ENCODE measurements around the gene RAPGEF5. TPM values are rescaled to one million over a fixed set of nuclear protein-coding genes. Genes with fewer than 3 reads are reported as not detected.
A peak's percentile ranks its signal among the peaks of the same experiment; 100 is the strongest.

RAPGEF5 gene
- total RNA-seq, 1 experiment from 2014 or later: 9.3 TPM

GRCh38 chr7:22380333-22380732 is 23.4 kb upstream of the RAPGEF5 start:
- DNase-seq (ENCODE audit: low spot score): no peak

- DNase-seq (ENCODE audit: low spot score): no peak
Measured at GRCh38 chr7:22378199-22378980, 21.4 kb upstream of the RAPGEF5 start.

GRCh38 chr7:22377703-22378102 is 20.7 kb upstream of the RAPGEF5 start:
- DNase-seq (ENCODE audit: low spot score): no peak

DNA sequence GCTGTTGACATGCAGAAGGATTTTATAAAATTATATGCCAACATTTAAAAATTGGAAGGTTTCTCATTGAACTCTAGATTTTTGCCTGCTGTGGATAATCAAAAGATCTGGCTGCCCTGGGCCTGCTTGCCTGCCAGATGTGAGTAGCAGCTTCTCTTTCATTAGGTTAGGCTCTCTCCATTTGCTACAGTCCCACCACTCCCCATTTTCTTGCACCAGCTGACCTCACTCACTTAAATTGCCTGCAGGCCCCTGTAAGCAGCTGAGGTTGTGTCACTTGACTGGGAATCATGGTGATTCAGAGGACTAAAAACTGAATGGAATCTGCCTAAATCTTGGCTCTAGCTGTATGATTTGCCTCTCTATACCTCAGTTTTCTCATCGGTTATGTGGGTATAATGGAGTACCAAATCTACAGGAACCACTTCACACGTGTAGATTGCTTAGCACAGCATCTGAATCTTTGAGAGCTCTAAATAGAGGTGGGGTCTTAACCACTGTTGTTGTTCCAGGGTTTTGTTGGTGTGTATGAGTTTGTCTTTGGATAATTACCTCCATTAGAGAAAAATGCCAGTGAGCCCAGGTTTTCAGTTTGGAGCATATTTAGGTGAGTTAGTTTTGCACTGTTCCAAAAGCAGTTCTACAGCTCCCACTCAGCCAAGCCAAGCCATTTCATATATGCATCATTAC is 18.6 kb upstream of the RAPGEF5 start:
- DNase-seq (ENCODE audit: low spot score): no peak

DNA sequence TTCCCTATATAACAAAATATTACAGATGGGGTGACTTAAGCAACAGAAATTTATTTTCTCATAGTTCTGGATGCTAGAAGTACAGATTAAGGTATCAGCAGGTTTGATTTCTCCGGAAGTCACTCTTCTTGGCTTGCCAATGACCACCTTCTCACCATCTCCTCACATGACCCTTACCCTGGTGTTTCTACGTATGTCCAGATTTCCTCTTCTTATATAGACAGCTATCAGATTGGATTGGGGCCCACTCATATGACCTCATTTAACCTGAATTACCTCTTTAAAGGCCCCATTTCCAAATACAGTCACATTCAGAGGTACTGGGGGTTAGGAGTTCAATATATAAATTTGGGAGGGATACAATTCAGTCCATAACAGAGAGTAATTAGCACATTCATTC is 17.0 kb upstream of the RAPGEF5 start:
- no peak for DNase-seq (ENCODE audit: low spot score)

- DNase-seq (ENCODE audit: low spot score): no peak
Measured at GRCh38 chr7:22373388-22373787, 16.4 kb upstream of the RAPGEF5 start.

DNA sequence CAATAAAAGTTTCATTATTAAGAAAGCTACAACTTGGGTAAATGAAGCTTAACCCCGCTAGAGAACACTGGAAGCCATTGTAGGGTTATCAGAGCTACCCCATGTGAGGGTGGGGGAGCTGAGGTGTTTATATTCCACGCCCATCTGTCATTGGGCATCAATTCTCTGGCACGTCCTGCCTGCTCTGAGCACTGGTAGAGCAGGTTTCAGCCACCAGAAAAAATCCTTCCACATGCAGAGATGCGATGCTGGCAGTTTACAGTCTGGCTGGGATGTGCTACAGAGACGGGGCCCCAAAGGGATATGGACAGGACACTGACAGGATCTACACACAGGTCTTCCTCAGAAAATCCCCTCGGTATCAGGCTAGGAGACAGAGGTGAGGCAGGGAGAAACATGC is 15.9 kb upstream of the RAPGEF5 start:
- peak; percentile 54 for DNase-seq (ENCODE audit: low spot score)

DNA sequence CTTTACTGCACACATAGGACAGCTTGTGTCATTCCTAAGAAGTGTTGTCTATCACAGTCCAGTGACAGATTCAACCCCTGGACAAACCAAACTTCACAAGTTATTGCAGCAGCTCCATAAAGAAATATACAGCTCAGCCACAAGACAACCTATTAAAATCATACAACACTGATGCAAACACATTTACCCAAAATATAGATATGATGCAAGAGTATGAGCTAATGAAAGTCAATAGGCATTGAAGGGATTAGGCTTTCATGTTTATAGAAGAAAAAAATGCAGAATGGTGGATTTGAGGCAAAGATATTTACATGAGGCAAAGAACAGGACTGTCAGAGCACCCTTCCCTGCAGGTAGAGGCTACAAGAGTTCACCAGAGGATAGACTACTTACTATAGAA is 14.9 kb upstream of the RAPGEF5 start:
- no peak for DNase-seq (ENCODE audit: low spot score)

- no peak for DNase-seq (ENCODE audit: low spot score)
Measured at GRCh38 chr7:22364900-22365299, 7.9 kb upstream of the RAPGEF5 start.

DNA sequence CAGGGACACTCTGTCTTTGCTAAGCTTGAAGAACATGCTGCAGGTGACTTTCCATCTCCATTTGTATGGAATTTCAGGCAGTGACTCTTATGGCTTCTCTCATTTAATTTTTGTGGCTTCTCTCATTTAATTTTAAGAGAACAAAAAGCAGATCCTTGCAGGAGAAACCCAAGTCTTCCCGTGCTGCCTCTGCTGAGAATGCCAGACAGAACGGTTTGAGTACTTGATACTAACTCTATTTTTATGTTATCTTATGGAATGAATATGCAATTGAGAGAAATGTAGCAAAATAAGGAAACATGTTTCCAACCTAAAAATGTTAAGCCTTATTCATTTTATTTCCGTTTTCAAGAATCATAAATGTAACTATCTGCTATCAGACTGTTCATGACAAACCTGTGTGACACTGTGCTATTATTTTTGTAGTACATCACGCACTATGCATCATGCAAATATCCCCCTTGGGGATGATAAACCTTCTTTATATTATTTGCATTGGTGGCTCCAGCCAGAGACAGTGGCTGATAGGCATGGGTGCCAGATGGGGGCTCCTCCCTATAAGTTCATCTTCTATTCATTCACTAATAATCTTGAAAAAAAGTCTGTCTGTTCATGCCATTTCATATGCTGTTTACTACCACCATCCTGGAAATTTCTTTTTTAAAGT is 6.9 kb upstream of the RAPGEF5 start:
- DNase-seq (ENCODE audit: low spot score): no peak

GRCh38 chr7:22361795-22362194 is 4.8 kb upstream of the RAPGEF5 start:
- DNase-seq (ENCODE audit: low spot score): peak; percentile 69

DNA sequence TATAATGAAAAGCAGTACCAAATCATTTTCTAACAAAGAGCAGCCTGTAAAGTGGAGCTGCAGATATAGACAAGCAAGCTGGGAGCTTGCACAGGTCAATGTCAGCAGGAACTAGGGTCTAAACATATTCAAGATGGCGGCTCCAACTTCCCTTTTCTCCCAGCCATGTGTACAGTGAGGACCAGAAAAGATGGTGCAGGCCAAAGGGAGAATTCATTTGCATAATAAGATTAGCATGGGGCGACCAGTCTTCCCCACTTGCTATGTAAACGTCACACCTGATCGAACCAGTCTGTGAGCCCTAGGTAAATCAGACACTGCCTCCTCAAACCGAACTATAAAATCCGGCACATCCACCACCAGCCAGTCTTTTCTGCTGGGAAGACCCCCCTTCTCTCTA is 4.4 kb upstream of the RAPGEF5 start:
- no peak for DNase-seq (ENCODE audit: low spot score)

DNA sequence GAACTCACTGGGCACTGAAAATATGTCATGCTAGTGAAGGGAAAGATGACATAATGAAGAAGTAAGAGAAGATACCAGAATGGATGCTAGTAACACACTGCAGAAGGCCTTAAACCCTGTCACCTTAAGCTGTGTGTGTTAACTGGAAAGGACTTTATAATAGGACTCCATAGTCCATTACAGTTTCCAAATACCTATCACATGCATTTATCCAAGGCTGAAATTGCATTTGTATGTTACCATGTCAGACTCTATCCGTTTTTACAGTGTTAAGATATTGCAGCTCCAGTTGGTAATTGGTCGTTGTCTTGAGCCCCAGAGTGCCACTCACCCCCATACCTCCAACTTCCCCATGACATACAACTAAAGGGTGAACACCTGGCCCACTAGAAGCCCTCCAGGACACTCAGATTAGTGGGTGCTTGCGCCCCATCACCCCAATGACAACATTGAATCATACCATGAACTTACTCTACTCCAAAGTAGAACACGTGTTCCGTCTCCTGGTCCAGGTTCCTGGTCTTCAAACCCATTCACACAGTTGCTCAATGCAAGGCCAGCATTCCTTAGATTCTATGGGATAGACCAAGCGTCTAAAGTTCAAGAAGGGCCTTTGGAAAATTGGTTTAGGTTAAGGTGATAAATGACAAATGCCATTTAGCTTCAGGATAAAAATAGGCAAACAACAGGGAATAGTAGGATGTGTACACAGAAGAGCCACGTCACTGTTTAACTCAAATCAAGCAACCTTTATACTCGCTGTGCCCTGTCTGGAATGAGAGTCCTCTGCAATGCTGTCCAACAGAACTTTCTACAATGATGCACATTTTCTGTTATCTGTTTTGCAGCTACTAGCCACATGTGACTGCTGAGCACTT is 2.1 kb upstream of the RAPGEF5 start:
- DNase-seq (ENCODE audit: low spot score): no peak

DNA sequence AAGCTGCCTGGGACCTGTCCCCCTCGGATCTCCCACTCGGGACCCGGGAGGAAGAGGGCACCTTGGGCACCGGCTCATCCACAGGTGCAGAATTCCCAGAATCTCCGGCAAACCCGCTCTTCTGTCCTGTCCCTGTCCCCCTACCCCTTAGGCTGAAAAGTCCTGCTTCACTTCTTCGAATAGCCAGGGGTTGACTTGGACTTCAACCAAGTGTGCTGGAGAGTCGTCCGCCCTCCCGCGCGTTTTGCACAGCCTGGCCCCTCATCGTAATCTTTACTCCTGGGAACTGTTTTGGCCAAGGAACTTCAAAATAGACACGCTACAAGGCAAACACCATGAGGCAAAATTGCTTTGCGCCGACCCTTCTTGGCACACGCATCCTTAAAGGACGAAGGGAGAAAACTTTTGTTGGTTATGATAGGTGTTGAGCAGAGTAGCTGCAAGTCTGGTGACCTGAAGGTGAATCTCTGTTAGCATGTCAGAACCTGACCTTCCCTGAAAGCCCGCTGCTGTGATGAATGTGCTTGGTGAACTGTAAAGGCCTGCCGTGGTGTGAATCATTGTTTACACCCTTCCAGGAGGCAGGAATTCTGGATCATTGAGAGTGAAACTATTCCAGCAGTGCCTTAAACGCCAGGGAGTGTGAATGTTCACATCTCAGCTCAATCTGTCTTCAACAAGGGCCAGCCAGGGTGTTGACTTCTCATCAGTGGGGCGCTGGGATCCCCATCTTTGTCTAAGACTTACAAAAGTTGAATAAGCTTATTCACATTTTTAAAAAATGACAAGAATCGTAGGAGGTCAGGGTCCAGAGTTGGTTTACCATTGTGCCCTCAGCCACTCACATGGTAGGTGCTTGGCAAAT is 589 bp upstream of the RAPGEF5 start:
- peak; percentile 73 for DNase-seq (ENCODE audit: low spot score)

GRCh38 chr7:22356010-22356691 is 803 bp downstream of the RAPGEF5 start:
- DNase-seq (ENCODE audit: low spot score): peak; percentile 49

DNA sequence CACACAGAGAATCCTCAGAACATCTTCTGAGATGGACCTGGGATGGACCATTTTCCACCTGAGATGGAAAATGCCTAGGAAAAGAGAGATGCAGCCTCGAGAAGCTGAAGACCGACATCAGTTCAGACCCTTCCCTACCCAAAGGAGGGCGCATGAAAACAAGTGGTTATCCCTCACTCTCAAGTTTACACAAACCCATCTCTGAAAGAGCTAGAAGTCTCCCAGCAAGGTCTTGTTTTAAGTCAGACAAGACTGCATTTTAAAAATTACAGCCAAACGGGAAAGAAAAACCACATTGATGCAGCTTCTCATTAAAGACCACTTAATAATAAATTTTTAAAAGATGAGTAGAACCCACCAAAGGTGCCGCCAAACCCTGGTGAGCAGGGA is 1.3 kb downstream of the RAPGEF5 start:
- DNase-seq (ENCODE audit: low spot score): no peak

- no peak for DNase-seq (ENCODE audit: low spot score)
Measured at GRCh38 chr7:22354462-22354861, 2.5 kb downstream of the RAPGEF5 start.

- DNase-seq (ENCODE audit: low spot score): no peak
Measured at GRCh38 chr7:22352887-22353286, 4.1 kb downstream of the RAPGEF5 start.

- no peak for DNase-seq (ENCODE audit: low spot score)
Measured at GRCh38 chr7:22351878-22352277, 5.1 kb downstream of the RAPGEF5 start.

- no peak for DNase-seq (ENCODE audit: low spot score)
Measured at GRCh38 chr7:22351329-22351692, 5.6 kb downstream of the RAPGEF5 start.

Data from HT-29 (cell line).